Pancreas (tissue), 10 donors: Measurements from ENCODE around the gene TMTC4. TPM values are rescaled to one million over a fixed set of nuclear protein-coding genes. Genes with fewer than 3 reads are reported as not detected.

Source experiments
- ATAC-seq, 4 donors: fragments of 200-7000 bp; cut with Tn5 transposase; one replicate each; pipeline versions ENCODE4 v1.8.0 to v1.9.1; 2020; ENCODE audit warnings: mild to moderate bottlenecking in 4 of 4, moderate library complexity in 4 of 4
- DNase-seq, 6 donors: peaks; one replicate each; pipeline ENCODE4 v3.0.0-alpha.2; 2020
- FAIRE-seq: peaks from 2 replicates; lab custom pipeline; 2012; peaks lifted over from hg19 to GRCh38; lab: Jason Lieb, UNC
- H3K27ac ChIP-seq, 4 donors: fragments of 200-600 bp; sonication (generic); 1 replicate in 3 of 4; 2 replicates in 1 of 4; pipeline versions ENCODE4 v1.5.0 to v1.8.0; 2020
- H3K27me3 ChIP-seq, 4 donors: fragments of 200-600 bp; one replicate each; pipeline ENCODE4 v1.8.0; 2021
- H3K36me3 ChIP-seq, 3 donors: fragments of 200-600 bp; sonication (generic) in 1 of 3; one replicate each; pipeline versions ENCODE4 v1.5.0 to v1.8.0; 2020 to 2021
- H3K4me1 ChIP-seq, 3 donors: fragments of 200-600 bp; one replicate each; pipeline ENCODE4 v1.8.0; 2021
- H3K4me3 ChIP-seq, 4 donors: fragments of 200-600 bp; sonication (generic) in 2 of 4; one replicate each; pipeline versions ENCODE4 v1.5.0 to v1.8.0; 2020 to 2021
- H3K9me3 ChIP-seq, 4 donors: fragments of 200-600 bp; one replicate each; pipeline ENCODE4 v1.8.0; 2021
- CTCF ChIP-seq, 4 donors: fragments of 200-600 bp; sonication (generic) in 3 of 4; IDR thresholded peaks; one replicate each; pipeline versions ENCODE4 v1.5.0 to v1.8.0; 2021; ENCODE audit warnings: antibody characterized with exemption in 4 of 4
- WGBS, 2 donors: extraction: QIAGEN DNeasy Blood & Tissue Kit; methylation state at CpG; one replicate each; pipeline ENCODE4 v1.1.7; 2013; 5-methylcytosine and 5-hydroxymethylcytosine counted together
- intact Hi-C, 3 donors: fragments of 100-400 bp; cut with DNase I; formaldehyde crosslinking; loops; one replicate each; pipeline versions ENCODE4 v1.11.1 to v1.14.2; 2022
- polyA plus RNA-seq, 2 donors: library from polyadenylated mRNA; stranded (reverse); fragments of 200-250 nt; gene quantifications; one replicate each; pipeline ENCODE4 v1.2.3, GENCODE V29; 2013
- total RNA-seq, 6 donors: library from RNA; stranded (reverse); fragmentation: NEBNext Ultra II Directional in 4 of 6; extraction: Animal tissue kit (Norgen Biotek cat#: 25700) in 4 of 6; gene quantifications; one replicate each; pipeline versions ENCODE4 v1.2.1 to v1.2.4, GENCODE V29; 2021 to 2023
- donor health status: healthy with polysubstance abuse.
- donor health status: DM: no; HTN: no; CAD: no; lungs with moderate emphysema.
- donor health status: DM: no; HTN: no; CAD: no.
- donor health status: control.
- donor health status: control.
- donor health status: Bipolar disorder and iron deficiency.
- donor health status: DM: yes; HTN: yes; CAD: no.
- donor health status: DM: no; HTN: no; CAD: no.
- donor health status: DM: no; HTN: no; CAD: no.
- donor health status: DM: yes; HTN: yes; CAD: no.

Gene TMTC4
- total and polyA plus RNA-seq, 8 donors: 7.3 to 18.0 (median 13.7) TPM

DNA sequence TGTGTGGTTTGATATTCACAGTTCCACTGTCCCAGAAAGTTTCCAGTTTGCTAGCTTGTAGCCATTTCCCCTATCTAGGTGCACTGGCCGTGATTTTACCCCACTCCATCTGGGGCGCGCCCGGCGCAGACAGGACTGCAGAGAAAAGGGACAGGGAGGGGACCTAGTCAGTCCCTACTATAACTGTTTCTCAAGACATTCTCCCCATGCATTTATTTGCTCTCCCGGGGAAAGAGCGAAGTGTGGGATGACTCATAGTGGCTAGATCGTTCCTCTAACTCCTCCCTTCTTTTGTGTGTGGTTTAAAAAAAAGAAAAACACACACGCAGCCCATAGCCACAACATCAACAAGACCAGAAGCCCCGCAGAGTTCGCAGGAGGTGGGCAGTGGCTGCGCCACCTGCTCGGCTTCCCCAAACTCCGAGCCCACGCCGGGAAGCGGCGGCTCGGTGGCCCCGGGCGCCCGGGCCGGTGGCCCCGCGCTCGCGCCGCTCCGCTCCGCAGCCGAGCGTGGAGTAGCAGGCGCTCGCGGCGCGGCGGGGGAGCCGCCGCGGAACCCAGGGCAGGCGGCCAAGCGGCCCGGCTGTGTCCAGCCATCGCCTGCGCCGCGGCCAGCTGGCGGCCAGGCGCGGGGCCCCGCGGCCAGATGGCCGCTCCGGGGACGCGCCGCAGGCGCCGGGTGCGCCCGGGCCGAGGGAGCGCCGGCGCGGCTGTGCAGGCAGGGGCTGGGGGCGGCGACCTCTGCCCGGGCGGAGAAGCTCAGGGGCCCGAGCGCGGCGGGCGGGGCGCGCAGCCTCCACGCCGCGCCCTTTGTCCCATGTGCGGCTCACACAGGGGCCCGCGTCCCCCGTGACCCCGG, 653 bp downstream of the TMTC4 start:
- H3K4me3 ChIP-seq: peak overlapping the region; percentile 80 to 96 (median 88)
- FAIRE-seq: no peak
- 0 to 1% methylated on average over 55 to 86 of the region's 86 CpGs for WGBS, 2 donors

GRCh38 chr13:100673376-100673712, 1.3 kb downstream of the TMTC4 start:
- no peak for TF ChIP-seq CTCF (IDR thresholded peaks at IDR 0.05)
- Histone ChIP-seq H3K27ac (peak overlapping the region in 3 of 4 donors; percentile 70 to 80 (median 76)), H3K4me3 (peak overlapping the region; percentile 42 to 91 (median 64)), H3K27me3 (no peaks in the 10 kb centered on the region), H3K4me1 (peaks cover 4 to 23% (median 14%) of the 10 kb centered on the region in 3 donors), H3K9me3 (no peaks in the 10 kb centered on the region), H3K36me3 (no peaks in the 10 kb centered on the region)
- WGBS, 2 donors: 16 to 30% methylated on average over 11 of the region's 11 CpGs
- DNase-seq: peak in 1 of 6 donors; percentile 16
- no peak for ATAC-seq
- FAIRE-seq: no peak
- intact Hi-C loops: no loop called here

More for the DNA sequence above, 653 bp downstream of the TMTC4 start:
- Histone ChIP-seq H3K27me3 (no peaks in the 10 kb centered on the region), H3K36me3 (no peaks in the 10 kb centered on the region), H3K4me1 (peaks cover 4 to 23% (median 14%) of the 10 kb centered on the region in 3 donors), H3K9me3 (no peaks in the 10 kb centered on the region), H3K27ac (peak overlapping the region; percentile 67 to 91 (median 87))
- ATAC-seq (peak; percentile 21 to 34 (median 28)), DNase-seq (peak; percentile 32 to 75 (median 58))
- intact Hi-C loops: no loop called here
- no peak for TF ChIP-seq CTCF (IDR thresholded peaks at IDR 0.05)

GRCh38 chr13:100671389-100672182, 3.0 kb downstream of the TMTC4 start:
- Histone ChIP-seq H3K4me3 (no peak overlapping the region), H3K36me3 (peaks cover 0 to 5% (median 0%) of the 10 kb centered on the region in 3 donors), H3K4me1 (peaks cover 4 to 23% (median 14%) of the 10 kb centered on the region in 3 donors), H3K27ac (no peak overlapping the region), H3K9me3 (no peaks in the 10 kb centered on the region), H3K27me3 (no peaks in the 10 kb centered on the region)
- no peak for DNase-seq
- intact Hi-C loops: no loop called here
- no peak for TF ChIP-seq CTCF (IDR thresholded peaks at IDR 0.05)
- 60 to 62% methylated on average over 11 of the region's 11 CpGs for WGBS, 2 donors
- FAIRE-seq: no peak
- ATAC-seq: no peak

DNA sequence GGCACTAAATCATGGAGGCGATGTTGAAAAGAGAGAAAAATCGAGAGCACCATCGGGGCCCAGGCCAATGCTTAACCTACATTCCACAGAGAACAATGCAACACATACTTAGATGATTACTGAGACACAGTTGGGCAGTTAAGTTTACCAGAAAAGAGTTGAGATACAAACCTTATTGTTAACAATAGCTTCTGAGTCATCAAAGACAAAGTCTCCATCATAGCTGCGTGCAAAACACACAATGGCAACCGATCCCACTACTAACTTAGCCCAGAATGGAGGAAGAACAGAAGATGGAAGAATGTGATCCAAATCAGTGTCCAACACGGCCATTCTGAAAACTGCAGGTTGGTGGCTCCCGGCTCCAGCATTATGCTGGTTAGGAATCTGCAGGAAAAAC, 6.2 kb downstream of the TMTC4 start:
- FAIRE-seq: no peak
- no peak for DNase-seq
- Histone ChIP-seq H3K27ac (no peak overlapping the region), H3K9me3 (no peaks in the 10 kb centered on the region), H3K27me3 (no peaks in the 10 kb centered on the region), H3K4me1 (peaks cover 4 to 18% (median 12%) of the 10 kb centered on the region in 3 donors), H3K4me3 (no peak overlapping the region), H3K36me3 (peaks cover 0 to 11% (median 0%) of the 10 kb centered on the region in 3 donors)
- intact Hi-C loops: no loop called here
- no peak for ATAC-seq
- WGBS, 2 donors: 90 to 92% methylated on average over 7 of the region's 7 CpGs
- TF ChIP-seq CTCF (IDR thresholded peaks at IDR 0.05): no peak
